Neural crest cell (in vitro differentiated cells): Measurements from ENCODE around the gene CCNY. TPM values are rescaled to one million over a fixed set of nuclear protein-coding genes. Genes with fewer than 3 reads are reported as not detected.

Experiments
- DNase-seq: peaks from one replicate; pipeline ENCODE4 v3.0.0; 2021; ENCODE audit warnings: low read depth, mixed read lengths, low spot score
- H3K27ac Mint-ChIP-seq: one replicate; pipeline ENCODE4 v1.8.0; 2021; ENCODE audit warnings: mild to moderate bottlenecking, mixed read lengths; ENCODE audit not compliant: unreplicated experiment
- H3K27me3 Mint-ChIP-seq: 2 replicates; pipeline ENCODE4 v1.8.0; 2021; ENCODE audit warnings: low read depth, mild to moderate bottlenecking, mixed read lengths
- H3K36me3 Mint-ChIP-seq: 2 replicates; pipeline ENCODE4 v1.8.0; 2021; ENCODE audit warnings: low read depth, mild to moderate bottlenecking, mixed read lengths
- H3K4me1 Mint-ChIP-seq: 2 replicates; pipeline ENCODE4 v1.8.0; 2021; ENCODE audit warnings: mixed read lengths
- H3K4me3 Mint-ChIP-seq: one replicate; pipeline ENCODE4 v1.8.0; 2021; ENCODE audit warnings: mild to moderate bottlenecking, mixed read lengths
- H3K9me3 Mint-ChIP-seq: 2 replicates; pipeline ENCODE4 v1.8.0; 2021; ENCODE audit warnings: mixed read lengths
- total RNA-seq: library from RNA; stranded (reverse); gene quantifications from 2 replicates; pipeline ENCODE4 v1.2.1, GENCODE V29; 2021
- TF ChIP-seq, protein P1 (sequence below): fragments of 200-600 bp; sonication (generic); conservative IDR thresholded peaks from 2 replicates; pipeline ENCODE4 v1.5.0; 2021; ENCODE audit warnings: antibody characterized with exemption, mild to moderate bottlenecking

Gene CCNY
- total RNA-seq, 1 donor from 2014 or later = 57.0 TPM

DNA sequence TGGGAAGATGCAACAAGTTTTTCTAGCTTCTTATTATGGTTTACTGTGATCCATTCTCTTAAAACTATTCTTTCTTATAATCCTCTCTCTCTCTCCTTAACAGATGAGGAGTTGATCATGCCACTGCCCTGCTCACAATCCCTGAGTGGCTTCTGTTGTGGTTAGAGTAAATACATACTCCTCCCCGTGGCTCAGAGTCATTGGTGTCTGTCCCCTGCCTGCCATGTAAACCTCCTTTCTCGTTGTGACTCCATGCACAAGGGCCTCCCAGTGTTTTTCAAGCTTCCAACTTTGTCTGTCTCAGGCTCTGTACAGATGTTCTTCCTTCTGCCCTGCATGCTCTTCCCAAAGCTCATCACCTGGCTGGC lies 20.4 kb downstream of the CCNY start:
- Mint-ChIP-seq H3K27me3 (no peaks in the 10 kb centered on the region), H3K36me3 (peaks cover 3% of the 10 kb centered on the region), H3K4me1 (peaks cover 13% of the 10 kb centered on the region), H3K9me3 (no peaks in the 10 kb centered on the region), H3K4me3 (no peak overlapping the region), H3K27ac (no peak overlapping the region)
- TF ChIP-seq, protein P1, sequence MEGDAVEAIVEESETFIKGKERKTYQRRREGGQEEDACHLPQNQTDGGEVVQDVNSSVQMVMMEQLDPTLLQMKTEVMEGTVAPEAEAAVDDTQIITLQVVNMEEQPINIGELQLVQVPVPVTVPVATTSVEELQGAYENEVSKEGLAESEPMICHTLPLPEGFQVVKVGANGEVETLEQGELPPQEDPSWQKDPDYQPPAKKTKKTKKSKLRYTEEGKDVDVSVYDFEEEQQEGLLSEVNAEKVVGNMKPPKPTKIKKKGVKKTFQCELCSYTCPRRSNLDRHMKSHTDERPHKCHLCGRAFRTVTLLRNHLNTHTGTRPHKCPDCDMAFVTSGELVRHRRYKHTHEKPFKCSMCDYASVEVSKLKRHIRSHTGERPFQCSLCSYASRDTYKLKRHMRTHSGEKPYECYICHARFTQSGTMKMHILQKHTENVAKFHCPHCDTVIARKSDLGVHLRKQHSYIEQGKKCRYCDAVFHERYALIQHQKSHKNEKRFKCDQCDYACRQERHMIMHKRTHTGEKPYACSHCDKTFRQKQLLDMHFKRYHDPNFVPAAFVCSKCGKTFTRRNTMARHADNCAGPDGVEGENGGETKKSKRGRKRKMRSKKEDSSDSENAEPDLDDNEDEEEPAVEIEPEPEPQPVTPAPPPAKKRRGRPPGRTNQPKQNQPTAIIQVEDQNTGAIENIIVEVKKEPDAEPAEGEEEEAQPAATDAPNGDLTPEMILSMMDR = no peak
- DNase-seq = no peak

DNA sequence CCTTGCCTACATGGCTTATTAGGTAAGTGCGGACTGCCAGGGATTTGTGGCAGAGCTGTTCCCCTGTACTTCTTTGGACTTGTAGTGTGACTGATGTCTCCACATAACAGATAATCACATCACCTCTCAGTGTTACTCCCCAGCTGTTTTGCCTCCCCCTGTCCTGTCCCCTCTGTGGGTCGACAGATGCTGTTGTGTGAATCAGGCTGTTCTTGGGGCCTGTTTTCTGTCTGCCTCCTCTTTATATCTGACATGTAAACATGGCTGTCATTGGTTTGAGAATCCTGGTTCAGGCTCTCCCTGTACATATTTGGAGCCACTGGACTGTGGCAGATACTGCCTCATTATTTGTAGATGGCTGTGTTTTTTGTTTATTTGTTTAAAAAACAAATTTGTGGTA lies 22.7 kb downstream of the CCNY start:
- Mint-ChIP-seq H3K36me3 (no peaks in the 10 kb centered on the region), H3K9me3 (no peaks in the 10 kb centered on the region)

DNA sequence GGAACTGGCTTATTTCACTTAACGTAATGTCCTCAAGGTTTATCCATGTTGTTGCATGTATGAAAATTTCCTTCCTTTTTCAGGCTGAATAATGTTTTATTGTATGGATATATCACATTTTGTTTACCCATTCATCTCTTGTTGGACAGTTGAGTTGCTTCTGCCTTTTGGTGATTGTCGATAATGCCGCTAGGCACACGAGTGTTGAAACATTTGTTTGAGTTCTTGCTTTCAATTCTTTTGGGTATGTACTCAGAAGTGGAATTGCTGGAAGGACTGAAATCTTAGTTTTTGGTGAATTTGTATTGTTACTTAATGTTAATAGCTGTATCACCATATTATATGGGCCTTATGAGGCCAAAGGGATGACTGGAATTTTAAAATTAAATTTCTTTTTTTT lies 23.6 kb downstream of the CCNY start:
- DNase-seq = no peak
- Mint-ChIP-seq H3K36me3 (no peaks in the 10 kb centered on the region), H3K27me3 (no peaks in the 10 kb centered on the region), H3K9me3 (no peaks in the 10 kb centered on the region), H3K4me3 (no peak overlapping the region), H3K27ac (peak overlapping the region; percentile 35), H3K4me1 (peaks cover 9% of the 10 kb centered on the region)
- TF ChIP-seq, protein P1 = no peak

More for the DNA sequence above, 22.7 kb downstream of the CCNY start:
- no peak for DNase-seq
- no peak overlapping the region for H3K27ac Mint-ChIP-seq
- peaks cover 9% of the 10 kb centered on the region for H3K4me1 Mint-ChIP-seq
- no peaks in the 10 kb centered on the region for H3K27me3 Mint-ChIP-seq
- H3K4me3 Mint-ChIP-seq = no peak overlapping the region
- TF ChIP-seq, protein P1 = no peak

DNA sequence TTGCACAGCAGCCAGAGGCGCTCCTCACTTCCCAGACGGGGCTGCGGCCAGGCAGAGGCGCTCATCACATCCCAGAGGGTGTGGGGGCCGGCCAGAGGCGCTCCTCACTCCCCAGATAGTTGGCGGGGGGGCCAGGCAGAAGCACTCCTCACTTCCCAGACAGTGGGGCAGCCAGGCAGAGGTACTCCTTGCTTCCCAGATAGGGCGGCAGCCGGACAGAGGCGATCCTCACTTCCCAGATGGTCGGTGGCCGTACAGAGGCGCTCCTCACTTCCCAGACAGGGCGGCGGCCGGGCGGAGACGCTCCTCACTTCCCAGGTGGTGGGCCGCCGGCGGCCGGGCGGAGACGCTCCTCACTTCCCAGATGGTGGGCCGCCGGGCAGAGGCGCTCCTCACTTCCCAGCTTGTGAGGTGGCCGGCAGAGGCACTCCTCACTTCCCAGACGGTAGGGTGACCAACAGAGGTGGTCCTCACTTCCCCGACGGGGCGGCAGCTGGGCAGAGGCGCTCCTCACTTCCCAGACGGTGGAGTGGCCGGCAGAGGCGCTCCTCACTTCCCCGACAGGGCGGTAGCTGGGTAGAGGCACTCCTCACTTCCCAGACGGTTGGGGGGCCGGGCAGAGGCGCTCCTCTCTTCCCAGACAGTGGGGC lies 26.5 kb downstream of the CCNY start:
- H3K4me3 Mint-ChIP-seq = no peak overlapping the region
- H3K36me3 Mint-ChIP-seq = no peaks in the 10 kb centered on the region
- no peak for DNase-seq
- TF ChIP-seq, protein P1 = no peak
- no peaks in the 10 kb centered on the region for H3K27me3 Mint-ChIP-seq
- H3K9me3 Mint-ChIP-seq = no peaks in the 10 kb centered on the region
- H3K27ac Mint-ChIP-seq = no peak overlapping the region
- no peaks in the 10 kb centered on the region for H3K4me1 Mint-ChIP-seq

DNA sequence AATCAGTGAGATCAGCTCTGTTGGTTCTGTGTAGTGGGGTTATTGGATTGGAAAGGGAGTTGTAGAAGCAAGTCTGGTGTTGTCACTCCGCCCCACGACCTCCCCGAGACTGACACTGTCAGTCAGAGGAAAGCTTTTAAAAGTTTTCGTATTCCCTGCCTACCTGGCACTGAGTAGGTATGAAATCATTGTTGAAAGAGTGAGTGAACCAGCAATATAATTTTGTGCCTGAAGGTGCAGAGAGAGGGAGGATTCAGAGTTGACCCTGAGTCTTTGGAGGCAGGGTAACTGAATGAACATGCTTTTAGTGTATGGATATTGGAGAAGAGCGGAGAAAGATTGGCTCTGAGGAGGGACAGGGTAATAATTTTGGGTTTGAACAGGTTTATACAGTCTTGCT lies 27.3 kb downstream of the CCNY start:
- Mint-ChIP-seq H3K27ac (no peak overlapping the region), H3K9me3 (no peaks in the 10 kb centered on the region), H3K4me3 (no peak overlapping the region), H3K27me3 (no peaks in the 10 kb centered on the region), H3K4me1 (peaks cover 3% of the 10 kb centered on the region), H3K36me3 (no peaks in the 10 kb centered on the region)
- no peak for DNase-seq
- TF ChIP-seq, protein P1 = no peak

DNA sequence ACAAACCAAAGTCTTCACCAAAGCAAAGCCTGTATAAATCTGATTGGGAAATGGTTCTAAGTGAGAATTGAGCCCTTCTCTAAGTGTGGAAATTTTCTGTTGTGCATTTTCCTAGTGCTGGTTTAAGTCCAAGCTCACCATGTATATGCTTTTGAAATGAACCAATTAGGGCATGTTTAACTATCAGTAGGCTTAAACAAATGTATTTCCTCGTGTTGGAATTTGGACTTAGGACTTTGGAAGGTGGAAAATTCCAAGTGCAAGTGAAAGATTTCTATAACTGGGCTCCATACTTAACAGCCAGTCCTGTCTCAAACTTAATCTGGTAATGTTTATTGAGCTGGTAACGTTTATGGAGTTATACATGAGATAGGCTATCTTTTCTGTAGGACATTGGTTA lies 28.5 kb downstream of the CCNY start:
- H3K27ac Mint-ChIP-seq = no peak overlapping the region
- TF ChIP-seq, protein P1 = no peak
- no peaks in the 10 kb centered on the region for H3K9me3 Mint-ChIP-seq
- H3K4me1 Mint-ChIP-seq = peaks cover 11% of the 10 kb centered on the region
- no peak for DNase-seq
- H3K4me3 Mint-ChIP-seq = no peak overlapping the region
- no peaks in the 10 kb centered on the region for H3K36me3 Mint-ChIP-seq
- no peaks in the 10 kb centered on the region for H3K27me3 Mint-ChIP-seq
